Keratinocyte (primary cell): ENCODE data around the gene KCNF1.

ENCODE experiments used
- EZH2 ChIP-seq: IDR thresholded peaks from one replicate; pipeline ENCODE4 v1.6.1; 2012; ENCODE audit warnings: inconsistent platforms, mild to moderate bottlenecking, low read length, moderate library complexity
- TF ChIP-seq, protein P1 (sequence below), 3 experiments: IDR thresholded peaks in 1 of 3; conservative IDR thresholded peaks in 1 of 3; optimal IDR thresholded peaks in 1 of 3; 2 replicates in 2 of 3; 3 replicates in 1 of 3; pipeline versions ENCODE3 to v1.5.1; 2011; ENCODE audit warnings: low read length in 3 of 3, mild to moderate bottlenecking in 3 of 3, moderate library complexity in 2 of 3, control low read depth in 1 of 3, inconsistent platforms in 1 of 3; ENCODE audit not compliant: insufficient read depth in 2 of 3; ENCODE audit errors: extremely low read depth in 1 of 3

DNA sequence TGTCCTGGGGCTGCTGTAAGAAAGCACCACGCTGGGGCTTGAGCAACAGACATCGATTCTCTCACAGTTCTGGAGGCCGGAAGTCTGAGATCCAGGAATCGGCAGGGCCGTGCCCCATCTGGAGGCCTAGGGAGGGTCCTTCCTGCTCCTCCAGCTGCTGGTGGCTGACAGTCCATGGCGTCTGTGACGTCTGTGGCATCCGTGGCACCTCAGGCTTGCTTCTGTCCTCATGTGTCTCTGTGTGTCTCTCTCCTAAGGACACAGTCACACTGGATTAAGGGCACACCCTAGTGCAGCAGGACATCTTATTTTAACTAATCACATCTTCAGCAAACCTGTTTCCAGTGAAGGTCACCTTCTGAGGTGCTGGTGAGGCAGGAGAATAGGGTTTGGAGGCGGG lies 32.6 kb upstream of the KCNF1 start:
- TF ChIP-seq, protein P1, sequence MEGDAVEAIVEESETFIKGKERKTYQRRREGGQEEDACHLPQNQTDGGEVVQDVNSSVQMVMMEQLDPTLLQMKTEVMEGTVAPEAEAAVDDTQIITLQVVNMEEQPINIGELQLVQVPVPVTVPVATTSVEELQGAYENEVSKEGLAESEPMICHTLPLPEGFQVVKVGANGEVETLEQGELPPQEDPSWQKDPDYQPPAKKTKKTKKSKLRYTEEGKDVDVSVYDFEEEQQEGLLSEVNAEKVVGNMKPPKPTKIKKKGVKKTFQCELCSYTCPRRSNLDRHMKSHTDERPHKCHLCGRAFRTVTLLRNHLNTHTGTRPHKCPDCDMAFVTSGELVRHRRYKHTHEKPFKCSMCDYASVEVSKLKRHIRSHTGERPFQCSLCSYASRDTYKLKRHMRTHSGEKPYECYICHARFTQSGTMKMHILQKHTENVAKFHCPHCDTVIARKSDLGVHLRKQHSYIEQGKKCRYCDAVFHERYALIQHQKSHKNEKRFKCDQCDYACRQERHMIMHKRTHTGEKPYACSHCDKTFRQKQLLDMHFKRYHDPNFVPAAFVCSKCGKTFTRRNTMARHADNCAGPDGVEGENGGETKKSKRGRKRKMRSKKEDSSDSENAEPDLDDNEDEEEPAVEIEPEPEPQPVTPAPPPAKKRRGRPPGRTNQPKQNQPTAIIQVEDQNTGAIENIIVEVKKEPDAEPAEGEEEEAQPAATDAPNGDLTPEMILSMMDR (optimal IDR thresholded peaks at IDR 0.05 in 1 of 3, IDR thresholded peaks at IDR 0.05 in 1 of 3, conservative IDR thresholded peaks at IDR 0.05 in 1 of 3; ENCODE audit: extremely low read depth in 1 of 3, insufficient read depth in 2 of 3, low read length in 3 of 3) = no peak
- TF ChIP-seq EZH2 = no peak
